Endothelial cell of umbilical vein (primary cell): Measurements from ENCODE around the gene ODF2L.

Source experiments
- EZH2 ChIP-seq: IDR thresholded peaks from 2 replicates; pipeline ENCODE4 v1.6.1; 2012; ENCODE audit warnings: borderline replicate concordance, low read depth, mild to moderate bottlenecking, moderate library complexity, low read length, inconsistent platforms; ENCODE audit not compliant: severe bottlenecking
- MYC ChIP-seq: IDR thresholded peaks from one replicate; pipeline ENCODE4 v1.6.1; 2011; ENCODE audit warnings: mild to moderate bottlenecking, low read depth, low read length
- POLR2A ChIP-seq: IDR thresholded peaks from 2 replicates; pipeline ENCODE4 v1.6.1; 2012; ENCODE audit warnings: low read depth, mild to moderate bottlenecking, control low read depth, low read length
- POLR2AphosphoS5 ChIP-seq: IDR thresholded peaks from 2 replicates; pipeline ENCODE4 v1.6.1; 2012; ENCODE audit warnings: low read depth, mild to moderate bottlenecking, control low read depth, low read length, moderate library complexity; ENCODE audit not compliant: insufficient read depth
- TF ChIP-seq, protein P1 (sequence below), 2 donors: IDR thresholded peaks; 1 replicate in 1 of 2; 2 replicates in 1 of 2; pipeline ENCODE4 v1.5.1; 2011; ENCODE audit warnings: low read length in 2 of 2, mild to moderate bottlenecking in 2 of 2, moderate library complexity in 2 of 2, control low read depth in 1 of 2, inconsistent platforms in 1 of 2, low read depth in 1 of 2; ENCODE audit not compliant: insufficient read depth in 1 of 2; ENCODE audit errors: extremely low read depth in 1 of 2
- TF ChIP-seq, protein P2 (sequence below): IDR thresholded peaks from 2 replicates; pipeline ENCODE4 v1.6.1; 2011; ENCODE audit not compliant: insufficient read depth, insufficient read length

DNA sequence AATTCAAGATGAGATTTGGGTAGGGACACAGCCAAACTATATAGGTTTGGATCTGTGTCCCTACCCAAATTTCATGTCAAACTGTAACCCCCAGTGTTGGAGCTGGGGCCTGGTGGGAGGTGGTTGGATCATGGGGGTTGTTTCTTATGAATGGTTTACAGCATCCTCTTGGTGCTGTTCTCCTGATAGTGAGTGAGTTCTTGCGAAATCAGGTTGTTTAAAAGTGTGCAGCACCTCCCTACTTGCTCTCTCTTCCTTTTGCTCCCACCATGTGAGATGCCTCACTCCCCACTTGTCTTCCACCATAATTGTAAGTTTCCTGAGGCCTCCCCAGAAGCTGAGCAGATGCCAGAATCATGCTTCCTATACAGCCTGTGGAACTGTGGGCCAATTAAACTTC, 17.3 kb downstream of the ODF2L start:
- TF ChIP-seq, protein P1, sequence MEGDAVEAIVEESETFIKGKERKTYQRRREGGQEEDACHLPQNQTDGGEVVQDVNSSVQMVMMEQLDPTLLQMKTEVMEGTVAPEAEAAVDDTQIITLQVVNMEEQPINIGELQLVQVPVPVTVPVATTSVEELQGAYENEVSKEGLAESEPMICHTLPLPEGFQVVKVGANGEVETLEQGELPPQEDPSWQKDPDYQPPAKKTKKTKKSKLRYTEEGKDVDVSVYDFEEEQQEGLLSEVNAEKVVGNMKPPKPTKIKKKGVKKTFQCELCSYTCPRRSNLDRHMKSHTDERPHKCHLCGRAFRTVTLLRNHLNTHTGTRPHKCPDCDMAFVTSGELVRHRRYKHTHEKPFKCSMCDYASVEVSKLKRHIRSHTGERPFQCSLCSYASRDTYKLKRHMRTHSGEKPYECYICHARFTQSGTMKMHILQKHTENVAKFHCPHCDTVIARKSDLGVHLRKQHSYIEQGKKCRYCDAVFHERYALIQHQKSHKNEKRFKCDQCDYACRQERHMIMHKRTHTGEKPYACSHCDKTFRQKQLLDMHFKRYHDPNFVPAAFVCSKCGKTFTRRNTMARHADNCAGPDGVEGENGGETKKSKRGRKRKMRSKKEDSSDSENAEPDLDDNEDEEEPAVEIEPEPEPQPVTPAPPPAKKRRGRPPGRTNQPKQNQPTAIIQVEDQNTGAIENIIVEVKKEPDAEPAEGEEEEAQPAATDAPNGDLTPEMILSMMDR (IDR thresholded peaks at IDR 0.05; ENCODE audit: extremely low read depth in 1 of 2, insufficient read depth in 1 of 2, low read depth in 1 of 2, low read length in 2 of 2), result no peak
- no peak for TF ChIP-seq EZH2
- no peak for TF ChIP-seq POLR2A
- TF ChIP-seq, protein P2, sequence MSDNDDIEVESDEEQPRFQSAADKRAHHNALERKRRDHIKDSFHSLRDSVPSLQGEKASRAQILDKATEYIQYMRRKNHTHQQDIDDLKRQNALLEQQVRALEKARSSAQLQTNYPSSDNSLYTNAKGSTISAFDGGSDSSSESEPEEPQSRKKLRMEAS, result no peak
- TF ChIP-seq POLR2AphosphoS5, result no peak
- TF ChIP-seq MYC, result no peak
